Measurements from ENCODE around the gene CDC5L. TPM values are rescaled to one million over a fixed set of nuclear protein-coding genes. Genes with fewer than 3 reads are reported as not detected.

Gene CDC5L
- total RNA-seq, 1 donor from 2014 or later = 18.3 TPM

GRCh38 chr6:44415449-44415848 lies 27.9 kb downstream of the CDC5L start:
- DNase-seq = no peak
- Histone ChIP-seq H3K27ac (no peak overlapping the region), H3K36me3 (peaks cover 72% of the 10 kb centered on the region), H3K9me3 (no peaks in the 10 kb centered on the region), H3K4me1 (peaks cover 8% of the 10 kb centered on the region), H3K27me3 (ENCODE audit: low read depth) (no peaks in the 10 kb centered on the region), H3K4me3 (no peak overlapping the region)
- no peak for TF ChIP-seq CTCF (IDR thresholded peaks at IDR 0.05)
- peak in 1 of 2 donors; percentile 28 for ATAC-seq
- intact Hi-C loops (cut with DNase I) = no loop called here

- H3K36me3 ChIP-seq = peaks cover 75% of the 10 kb centered on the region
Measured at GRCh38 chr6:44415873-44416502, 28.5 kb downstream of the CDC5L start.

GRCh38 chr6:44422531-44422930 lies 35.0 kb downstream of the CDC5L start:
- intact Hi-C loops (cut with DNase I) = no loop called here
- Histone ChIP-seq H3K4me3 (no peak overlapping the region), H3K27me3 (ENCODE audit: low read depth) (no peaks in the 10 kb centered on the region), H3K4me1 (no peaks in the 10 kb centered on the region), H3K9me3 (no peaks in the 10 kb centered on the region), H3K36me3 (peaks cover 89% of the 10 kb centered on the region), H3K27ac (no peak overlapping the region)
- ATAC-seq (no peak), DNase-seq (no peak)
- TF ChIP-seq CTCF (IDR thresholded peaks at IDR 0.05) = no peak

More at GRCh38 chr6:44415873-44416502, 28.5 kb downstream of the CDC5L start:
- DNase-seq (no peak), ATAC-seq (peak; percentile 29 to 44)
- H3K4me1 ChIP-seq = peaks cover 8% of the 10 kb centered on the region
- intact Hi-C loops (cut with DNase I) = no loop called here
- no peak overlapping the region for H3K27ac ChIP-seq
- H3K27me3 ChIP-seq (ENCODE audit: low read depth) = no peaks in the 10 kb centered on the region
- no peak for TF ChIP-seq CTCF (IDR thresholded peaks at IDR 0.05)
- no peak overlapping the region for H3K4me3 ChIP-seq
- H3K9me3 ChIP-seq = no peaks in the 10 kb centered on the region

- Histone ChIP-seq H3K36me3 (peaks cover 93% of the 10 kb centered on the region), H3K4me3 (no peak overlapping the region), H3K9me3 (no peaks in the 10 kb centered on the region), H3K4me1 (no peaks in the 10 kb centered on the region), H3K27me3 (ENCODE audit: low read depth) (no peaks in the 10 kb centered on the region), H3K27ac (no peak overlapping the region)
- ATAC-seq (no peak), DNase-seq (no peak)
- TF ChIP-seq CTCF (IDR thresholded peaks at IDR 0.05) = no peak
- intact Hi-C loops (cut with DNase I) = no loop called here
Measured at GRCh38 chr6:44423306-44423705, 35.8 kb downstream of the CDC5L start.

- no peak for TF ChIP-seq CTCF (IDR thresholded peaks at IDR 0.05)
- intact Hi-C loops (cut with DNase I) = no loop called here
Measured at GRCh38 chr6:44425951-44426350, 38.4 kb downstream of the CDC5L start.

More at GRCh38 chr6:44425951-44426350, 38.4 kb downstream of the CDC5L start:
- H3K27ac ChIP-seq = no peak overlapping the region
- peaks cover 95% of the 10 kb centered on the region for H3K36me3 ChIP-seq
- H3K4me3 ChIP-seq = no peak overlapping the region
- H3K4me1 ChIP-seq = no peaks in the 10 kb centered on the region
- no peak for DNase-seq
- ATAC-seq = no peak
- no peaks in the 10 kb centered on the region for H3K9me3 ChIP-seq
- no peaks in the 10 kb centered on the region for H3K27me3 ChIP-seq (ENCODE audit: low read depth)

All from lower lobe of right lung (tissue), 2 donors.